Measurements from ENCODE around the gene UGP2.

The UGP2 gene

GRCh38 chr2:63866009-63866709, 24.5 kb downstream of the UGP2 start:
- DNase-seq = no peak

DNA sequence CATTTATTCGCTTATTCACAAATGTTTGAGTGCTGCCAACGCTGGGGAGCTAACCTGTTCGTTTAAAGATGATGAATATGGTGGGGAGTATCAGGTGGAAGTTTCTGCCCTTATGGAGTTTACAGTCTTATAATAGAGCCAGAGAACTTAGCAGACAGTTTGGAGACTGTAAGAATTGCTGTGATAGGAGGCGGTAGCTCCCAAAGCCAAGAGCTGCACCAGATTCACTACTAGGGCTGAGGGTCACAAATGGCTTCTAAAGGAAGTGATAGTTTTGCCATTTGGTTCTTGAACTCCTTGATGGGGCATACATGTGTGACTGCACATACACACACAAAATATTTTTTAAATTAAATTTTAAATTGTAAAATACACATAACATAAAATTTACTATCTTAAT, 29.0 kb downstream of the UGP2 start:
- DNase-seq = no peak

DNA sequence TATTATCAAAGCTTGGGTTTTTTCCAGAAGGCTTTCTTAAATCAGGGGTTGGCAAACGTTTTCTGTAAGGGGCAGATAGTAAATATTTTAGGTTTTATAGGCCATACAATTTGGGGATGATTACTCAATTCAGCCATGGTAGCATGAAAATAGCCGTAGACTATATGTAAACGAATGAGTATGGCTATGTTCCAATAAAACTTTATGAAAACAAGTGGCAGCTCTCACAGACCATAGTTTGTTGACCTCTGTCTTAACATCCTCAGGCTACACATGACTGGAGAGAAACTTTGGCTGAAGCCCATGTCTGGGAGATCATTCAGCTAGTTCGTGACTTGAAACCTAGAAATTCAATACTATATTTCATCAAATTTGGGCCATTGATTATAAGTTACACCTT, 30.2 kb downstream of the UGP2 start:
- DNase-seq = no peak

GRCh38 chr2:63872571-63873328, 31.1 kb downstream of the UGP2 start:
- no peak for DNase-seq

- no peak for DNase-seq
Measured at GRCh38 chr2:63874204-63875130, 32.8 kb downstream of the UGP2 start.

- DNase-seq = no peak
Measured at GRCh38 chr2:63875131-63875527, 33.4 kb downstream of the UGP2 start.

- DNase-seq = no peak
Measured at GRCh38 chr2:63875559-63876245, 34.0 kb downstream of the UGP2 start.

DNA sequence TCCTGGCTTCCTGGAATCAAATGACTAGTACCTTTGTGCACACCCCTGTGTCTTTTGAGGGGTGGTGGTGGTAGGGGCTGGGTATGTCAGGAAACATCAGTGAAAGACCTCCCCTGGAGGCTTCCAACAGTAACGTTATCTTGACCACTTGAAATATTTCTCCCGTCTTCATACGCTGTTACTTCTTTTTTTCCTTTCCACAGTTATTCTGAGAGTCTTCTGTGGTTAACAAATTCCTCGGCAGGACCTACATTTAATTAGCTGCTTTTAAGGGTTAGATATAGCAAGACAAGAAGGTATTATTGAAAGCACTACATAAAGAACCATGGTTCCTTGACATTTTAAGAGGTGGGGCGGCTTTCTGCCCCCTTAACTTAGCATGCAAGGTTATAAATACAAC, 34.6 kb downstream of the UGP2 start:
- DNase-seq = no peak

- DNase-seq = no peak
Measured at GRCh38 chr2:63878486-63878885, 36.8 kb downstream of the UGP2 start.

GRCh38 chr2:63879876-63880433, 38.3 kb downstream of the UGP2 start:
- no peak for DNase-seq

DNA sequence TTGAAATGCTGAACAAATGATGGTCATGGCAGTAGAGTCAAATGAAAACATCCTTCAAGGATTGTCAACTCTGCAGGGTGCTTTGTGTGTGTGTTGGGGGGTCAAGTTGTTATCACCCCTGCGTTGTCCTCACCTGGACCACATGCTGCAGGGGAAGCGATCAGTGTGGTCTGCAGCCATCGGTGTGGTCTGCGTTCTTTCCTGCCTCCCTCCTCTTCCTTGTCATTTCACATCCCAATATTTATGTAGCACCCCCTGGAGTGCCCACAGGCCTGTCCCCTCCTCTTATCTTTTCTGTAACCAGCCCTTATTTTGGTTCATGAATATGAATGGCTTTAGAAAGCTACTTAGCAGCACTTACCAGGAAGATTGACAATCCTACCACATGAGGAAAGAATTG, 38.9 kb downstream of the UGP2 start:
- no peak for DNase-seq

GRCh38 chr2:63881205-63881604, 39.5 kb downstream of the UGP2 start:
- DNase-seq = no peak

DNA sequence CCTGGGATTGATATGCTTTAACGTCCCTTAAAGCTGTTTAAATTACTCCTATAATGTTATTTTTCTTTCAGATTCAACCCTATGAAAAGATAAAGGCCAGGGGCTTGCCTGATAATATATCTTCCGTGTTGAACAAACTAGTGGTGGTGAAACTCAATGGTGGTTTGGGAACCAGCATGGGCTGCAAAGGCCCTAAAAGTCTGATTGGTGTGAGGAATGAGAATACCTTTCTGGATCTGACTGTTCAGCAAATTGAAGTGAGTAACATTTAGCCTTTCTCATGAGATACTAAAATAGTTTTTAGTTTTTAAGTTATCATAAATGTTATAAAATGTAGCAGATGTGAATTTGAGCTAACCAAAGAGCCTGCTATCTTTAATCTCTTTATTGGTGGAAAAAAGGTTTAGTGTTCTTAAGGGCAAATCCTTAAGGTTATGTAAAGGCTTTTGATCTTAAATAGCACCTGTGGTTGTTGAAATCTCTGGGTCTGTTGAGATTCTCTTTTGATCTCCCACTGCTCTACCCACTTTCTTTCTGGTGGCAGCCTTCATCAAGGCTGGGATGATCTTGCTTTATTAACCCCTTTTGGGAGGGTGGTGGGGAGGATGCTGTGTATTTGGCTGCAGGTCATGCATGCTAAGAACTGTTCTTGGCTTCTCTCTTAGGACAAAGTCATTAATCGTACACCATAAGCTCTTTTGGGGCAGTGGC, 40.9 kb downstream of the UGP2 start:
- DNase-seq = no peak

GRCh38 chr2:63886445-63886844, 44.7 kb downstream of the UGP2 start:
- no peak for DNase-seq

GRCh38 chr2:63888053-63888452, 46.4 kb downstream of the UGP2 start:
- DNase-seq = no peak

DNA sequence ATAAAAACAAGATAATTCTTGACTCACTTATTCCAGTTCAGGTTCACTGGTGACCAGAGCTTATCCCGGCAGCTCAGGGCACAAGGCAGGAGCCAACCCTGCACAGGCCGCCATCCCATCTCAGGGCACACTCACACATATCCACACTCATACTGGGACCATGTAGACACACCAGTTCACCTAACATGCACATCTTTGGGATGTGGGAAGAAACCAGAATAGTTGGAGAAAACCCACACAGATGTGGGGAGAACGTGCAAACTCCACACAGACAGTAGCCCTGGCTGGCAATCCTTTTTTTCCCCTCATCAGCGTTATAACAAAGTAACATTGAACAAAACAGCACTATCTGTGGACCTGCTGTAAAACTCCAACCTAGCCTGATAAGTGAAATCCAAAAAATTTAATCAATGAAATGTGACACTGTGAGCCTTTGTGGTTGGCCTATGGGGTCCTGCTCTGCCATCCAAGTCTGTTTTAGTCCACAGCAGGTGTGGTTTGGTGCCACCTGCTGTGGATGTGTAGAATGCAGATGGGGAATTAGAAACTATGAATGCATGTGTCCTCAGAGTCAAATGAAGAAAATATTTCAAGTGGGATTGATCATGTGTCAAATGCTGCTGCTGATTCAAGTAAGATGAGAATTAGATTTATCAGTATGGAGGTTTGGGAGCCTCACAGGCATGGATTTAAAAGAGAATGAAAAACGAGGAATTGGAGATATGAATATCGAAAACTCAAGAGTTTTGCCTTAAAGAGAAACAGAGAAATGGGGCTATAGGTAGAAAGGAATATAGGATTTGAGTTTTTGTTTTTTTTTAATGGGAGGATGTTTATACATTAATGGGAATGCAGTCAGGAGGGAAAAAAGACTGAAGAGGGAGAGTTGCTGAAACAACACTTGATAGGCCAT, 47.0 kb downstream of the UGP2 start:
- peak; percentile 35 to 43 (median 38) for DNase-seq

- DNase-seq = no peak
Measured at GRCh38 chr2:63890678-63891077, 49.0 kb downstream of the UGP2 start.

DNA sequence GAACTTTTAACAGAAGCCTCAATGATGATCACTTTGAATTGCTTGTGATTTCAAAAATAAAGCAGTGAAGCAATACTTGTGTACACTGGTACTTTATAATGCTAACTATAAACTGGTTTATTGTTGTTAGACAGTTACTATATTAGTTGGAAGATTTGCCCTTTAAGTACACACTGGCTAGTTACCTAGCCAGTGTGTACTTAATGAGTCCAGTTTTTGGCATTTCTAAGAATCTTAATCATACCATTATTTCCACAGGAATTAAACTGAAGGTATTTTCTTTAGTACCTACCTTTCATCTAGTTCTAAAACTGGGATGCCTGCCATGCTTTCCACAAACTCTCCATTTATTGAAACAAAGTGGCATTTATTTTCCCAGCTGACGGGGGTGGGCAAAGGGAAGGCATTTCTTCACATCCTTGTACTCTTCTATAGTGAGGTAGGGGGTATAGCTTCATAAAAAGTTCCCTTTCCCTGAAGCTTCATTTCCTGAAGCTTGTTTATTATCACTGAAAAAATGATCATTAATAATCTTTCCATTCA, 49.9 kb downstream of the UGP2 start:
- DNase-seq = no peak

DNA sequence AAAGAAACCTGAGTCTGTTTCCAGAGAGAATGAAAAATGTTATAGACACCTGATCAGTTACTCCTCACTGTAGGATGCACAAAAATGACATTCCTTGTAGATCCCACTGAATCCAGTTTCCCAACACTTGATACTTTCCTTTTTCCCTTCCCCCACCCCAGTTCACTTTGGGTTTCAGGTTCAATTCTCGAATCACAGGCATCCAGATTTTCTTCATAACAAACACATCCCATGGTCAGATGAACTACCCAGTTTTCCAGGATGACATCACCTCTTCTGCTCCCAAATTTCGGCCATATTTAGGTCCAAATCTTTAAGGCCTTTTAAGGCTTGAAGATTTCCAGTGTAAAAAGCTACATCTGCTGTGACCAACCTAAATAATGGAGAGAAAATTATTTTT, 51.5 kb downstream of the UGP2 start:
- no peak for DNase-seq

GRCh38 chr2:63894167-63894566, 52.5 kb downstream of the UGP2 start:
- DNase-seq = no peak
